GM19397 (cell line): ENCODE data around the gene IL4.

ENCODE experiments used
- ATAC-seq: cut with Tn5 transposase; IDR thresholded peaks from one replicate; pipeline ENCODE4 v1.9.1; 2021; ENCODE audit warnings: mild to moderate bottlenecking, moderate library complexity; ENCODE audit not compliant: unreplicated experiment

The IL4 gene

GRCh38 chr5:132657676-132658380 is 16.0 kb upstream of the IL4 start, which contains the start of gene IL13:
TSS of gene IL13 (plus strand) at chr5:132658173. CDS start at chr5:132658187, 14 bp downstream.
- ATAC-seq: no peak

- no peak for ATAC-seq
These were observed 15.1 kb upstream of the IL4 start for GRCh38 chr5:132658381-132659302.

- ATAC-seq: no peak
These were observed 13.9 kb upstream of the IL4 start for GRCh38 chr5:132659598-132660493.

GRCh38 chr5:132661231-132662003 is 12.4 kb upstream of the IL4 start:
- ATAC-seq: no peak

GRCh38 chr5:132662004-132662401 is 11.8 kb upstream of the IL4 start:
- no peak for ATAC-seq

GRCh38 chr5:132662925-132663770 is 10.6 kb upstream of the IL4 start:
- peak; percentile 54 for ATAC-seq

GRCh38 chr5:132663771-132664695 is 9.8 kb upstream of the IL4 start:
- ATAC-seq: peak; percentile 41

GRCh38 chr5:132664696-132665209 is 9.0 kb upstream of the IL4 start:
- ATAC-seq: no peak

GRCh38 chr5:132665574-132666080 is 8.2 kb upstream of the IL4 start:
- no peak for ATAC-seq

GRCh38 chr5:132666310-132667123 is 7.3 kb upstream of the IL4 start:
- no peak for ATAC-seq

GRCh38 chr5:132667309-132667708 is 6.5 kb upstream of the IL4 start:
- no peak for ATAC-seq

- no peak for ATAC-seq
These were observed 5.8 kb upstream of the IL4 start for GRCh38 chr5:132667761-132668705.

GRCh38 chr5:132668706-132669454 is 4.9 kb upstream of the IL4 start:
- no peak for ATAC-seq

GRCh38 chr5:132669455-132669820 is 4.4 kb upstream of the IL4 start:
- no peak for ATAC-seq
